Midbrain (tissue), 1 donor: Measurements from ENCODE around the gene TAF11L5.
"Not testable (repeated sequence)": the region's sequence is repeated elsewhere in the genome, so short reads cannot be mapped to it uniquely, and the experiment has no call there.

Source experiments
- DNase-seq: peaks from one replicate; lab custom pipeline; 2025; lab: John Stamatoyannopoulos, UW

The TAF11L5 gene

DNA sequence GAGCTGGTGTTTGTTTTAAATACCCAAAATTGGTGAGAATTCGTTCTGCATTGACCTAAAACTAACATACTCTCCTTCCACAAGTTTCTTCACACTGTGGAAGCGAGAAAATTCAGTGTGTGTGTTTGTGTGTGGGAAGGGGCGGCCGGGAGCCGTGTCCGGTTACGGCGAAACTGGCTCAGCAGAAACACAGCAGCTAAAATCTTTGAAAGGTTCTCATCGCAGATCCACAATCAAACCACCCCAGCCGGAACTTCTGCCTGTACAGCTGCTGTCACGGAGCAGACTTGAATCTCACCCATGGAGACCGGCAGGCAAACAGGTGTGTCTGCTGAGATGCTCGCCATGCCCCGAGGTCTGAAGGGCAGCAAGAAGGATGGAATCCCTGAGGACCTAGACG lies at the start of gene TAF11L5:
TSS of gene TAF11L5 (plus strand) at position 301 of the 400 bp plus-strand sequence.
- not testable (repeated sequence) for DNase-seq

DNA sequence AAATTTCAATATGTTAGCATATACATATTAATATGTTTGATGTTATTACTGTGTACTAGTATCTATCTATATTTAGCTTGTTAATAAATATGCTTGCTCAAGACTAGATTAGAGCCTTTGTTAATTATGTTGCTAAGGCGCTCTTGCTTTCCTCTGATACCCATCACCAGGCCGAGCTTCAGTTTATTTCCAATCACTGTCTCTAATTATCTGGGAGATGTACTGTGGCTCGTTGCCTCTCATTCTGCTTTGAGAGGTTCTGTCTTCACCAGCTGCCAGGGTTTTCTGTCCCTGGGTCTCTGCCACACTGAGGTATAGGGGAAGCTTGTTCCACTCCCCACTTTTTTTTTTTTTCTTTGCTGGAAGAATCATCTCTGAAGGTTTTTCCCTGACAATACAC lies 48.0 kb upstream of the TAF11L5 start:
- no peak for DNase-seq

DNA sequence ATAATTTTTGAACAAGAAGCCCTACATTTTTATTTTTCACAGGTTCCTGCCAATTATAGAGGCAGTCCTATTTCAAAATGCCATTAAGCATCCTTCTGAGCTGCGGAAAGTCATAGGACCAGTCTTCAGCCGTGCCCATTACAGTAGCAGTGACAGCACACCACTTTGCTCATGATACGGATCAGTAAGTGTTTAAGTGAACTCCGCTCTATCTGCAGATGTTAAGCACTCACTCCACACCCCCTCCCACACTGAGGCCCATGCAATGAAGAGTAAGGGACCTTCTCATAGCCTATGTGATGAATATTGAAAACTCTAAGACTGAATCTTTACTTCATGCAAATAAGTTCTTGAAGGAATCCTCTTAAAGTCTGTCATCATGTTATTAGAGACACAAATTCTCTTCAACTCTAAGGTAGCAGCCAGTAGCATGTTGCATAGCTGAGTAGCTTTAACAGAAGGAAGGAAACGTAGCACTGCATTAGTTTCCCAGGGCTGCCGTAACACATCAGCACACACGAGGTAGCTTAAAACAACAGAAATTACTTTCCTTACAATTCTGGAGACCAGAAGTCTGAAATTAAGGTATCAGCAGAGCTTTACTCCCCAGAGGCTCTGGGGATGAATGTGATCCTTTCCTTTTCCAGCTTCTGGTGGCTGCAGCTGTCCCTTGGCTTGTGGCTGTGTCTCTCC lies 47.3 kb upstream of the TAF11L5 start:
- no peak for DNase-seq

DNA sequence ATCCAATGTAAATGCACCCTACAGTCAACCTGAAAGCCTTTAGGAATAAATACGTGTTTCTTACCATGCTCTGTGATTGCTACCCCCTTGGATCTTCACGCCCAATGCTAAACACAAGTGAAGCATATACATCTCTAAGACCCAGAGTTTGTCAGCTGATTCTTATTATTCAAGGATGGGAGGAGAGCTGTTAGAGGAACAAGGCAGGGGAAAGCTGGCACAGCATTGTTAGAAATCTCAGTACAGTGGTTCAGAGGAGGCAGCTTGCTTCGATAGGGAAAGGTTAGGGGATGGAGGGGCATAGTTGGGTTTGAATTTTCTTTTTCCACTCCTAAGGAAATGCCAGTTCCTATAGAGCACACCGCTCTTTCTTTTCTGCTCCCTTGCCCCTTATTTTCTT lies 43.7 kb upstream of the TAF11L5 start:
- no peak for DNase-seq

DNA sequence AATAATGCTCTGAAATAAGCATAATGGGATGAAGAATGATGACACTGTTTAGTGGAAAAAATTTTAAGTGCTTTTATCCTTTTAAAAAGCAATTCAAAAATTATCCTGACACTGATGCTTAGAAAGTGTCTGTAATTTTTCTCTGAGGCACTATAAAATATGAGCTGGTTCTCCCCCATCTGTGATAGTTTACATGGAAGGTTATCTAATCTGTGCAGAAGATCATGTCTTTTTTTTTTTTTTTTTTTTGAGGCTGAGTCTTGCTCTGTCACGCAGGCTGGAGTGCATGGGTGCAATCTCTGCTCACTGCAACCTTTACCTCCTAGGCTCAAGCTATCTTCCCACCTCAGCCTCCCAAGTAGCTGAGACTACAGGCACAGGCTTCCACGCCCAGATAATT lies 42.2 kb upstream of the TAF11L5 start:
- DNase-seq: no peak

DNA sequence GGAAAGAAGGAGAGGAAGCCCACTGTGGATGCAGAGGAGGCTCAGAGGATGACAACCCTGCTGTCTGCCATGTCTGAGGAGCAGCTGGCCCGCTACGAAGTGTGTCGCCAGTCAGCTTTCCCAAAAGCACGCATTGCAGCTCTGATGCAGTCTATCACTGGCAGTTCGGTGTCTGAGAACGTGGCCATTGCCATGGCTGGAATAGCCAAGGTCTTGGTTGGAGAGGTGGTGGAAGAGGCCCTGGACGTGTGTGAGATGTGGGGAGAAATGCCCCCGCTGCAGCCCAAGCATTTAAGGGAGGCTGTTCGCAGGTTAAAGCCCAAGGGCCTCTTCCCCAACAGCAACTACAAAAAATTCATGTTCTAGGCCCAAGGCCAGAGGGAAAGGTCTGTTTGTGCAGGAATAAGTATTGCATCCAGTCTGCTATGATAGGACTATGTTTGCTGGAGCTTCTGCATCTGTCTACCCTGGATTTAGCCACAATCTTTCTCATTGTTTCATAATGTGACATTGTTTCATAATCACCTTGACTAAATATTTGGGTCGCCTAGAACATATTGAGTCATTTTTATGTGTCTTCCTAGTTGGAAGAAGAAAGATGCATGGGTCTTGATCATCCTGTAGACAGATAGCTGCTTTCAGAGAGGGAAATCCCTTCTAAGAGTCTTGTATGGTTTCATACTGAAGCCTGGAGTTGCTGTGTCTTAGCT lies 38.4 kb upstream of the TAF11L5 start:
- not testable (repeated sequence) for DNase-seq

DNA sequence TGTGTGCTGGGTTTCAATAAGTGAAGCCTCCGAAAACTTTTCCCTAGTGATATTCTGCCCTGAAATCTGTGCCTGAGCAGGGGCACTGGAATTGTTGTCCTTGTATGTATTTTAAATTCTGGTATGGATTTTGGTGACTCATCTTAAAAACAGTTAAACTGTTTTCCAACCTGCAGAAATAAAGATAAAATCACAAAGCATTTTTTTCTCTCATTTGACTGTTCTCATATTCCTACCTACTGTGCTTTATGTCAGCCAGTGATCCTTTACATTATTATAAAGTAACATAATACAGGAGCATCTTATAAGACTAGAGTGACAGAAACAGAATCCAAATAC lies 37.9 kb upstream of the TAF11L5 start:
- DNase-seq: no peak

DNA sequence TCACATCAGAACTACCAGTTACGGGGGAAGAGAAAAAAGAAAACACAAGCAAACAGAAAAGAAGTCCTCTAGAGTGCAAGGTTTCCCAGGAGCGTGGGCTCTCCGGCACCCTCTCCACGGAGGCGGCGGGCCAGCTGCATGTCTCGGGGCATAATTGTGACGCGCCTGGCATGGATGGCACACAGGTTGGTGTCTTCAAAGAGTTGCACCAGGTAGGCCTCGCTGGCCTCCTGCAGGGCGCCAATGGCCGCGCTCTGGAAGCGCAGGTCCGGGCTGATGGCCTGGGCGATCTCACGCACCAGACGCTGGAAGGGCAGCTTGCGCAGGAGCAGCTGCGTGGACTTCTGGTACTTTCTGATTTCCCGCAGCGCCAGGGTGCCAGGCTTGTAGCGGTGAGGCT lies 33.8 kb upstream of the TAF11L5 start:
- DNase-seq: not testable (repeated sequence)

DNA sequence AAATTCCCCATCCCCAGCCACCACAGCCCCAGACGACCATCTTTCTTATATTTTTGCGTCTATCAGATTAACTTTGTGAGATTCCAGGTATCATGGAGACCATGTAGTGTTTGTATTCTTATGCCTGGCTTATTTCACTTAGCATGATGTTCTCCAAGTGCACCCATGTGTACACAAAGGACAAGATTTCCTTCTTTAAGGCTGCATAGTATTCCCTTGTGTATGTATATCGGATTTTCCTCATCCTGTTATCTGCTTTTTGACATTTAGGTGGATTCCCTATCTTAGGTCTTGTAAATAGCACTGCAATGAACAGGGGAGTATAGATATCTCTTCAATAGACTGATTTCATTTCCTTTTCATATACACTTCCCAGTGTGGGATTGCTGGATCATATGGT lies 32.3 kb upstream of the TAF11L5 start:
- no peak for DNase-seq

DNA sequence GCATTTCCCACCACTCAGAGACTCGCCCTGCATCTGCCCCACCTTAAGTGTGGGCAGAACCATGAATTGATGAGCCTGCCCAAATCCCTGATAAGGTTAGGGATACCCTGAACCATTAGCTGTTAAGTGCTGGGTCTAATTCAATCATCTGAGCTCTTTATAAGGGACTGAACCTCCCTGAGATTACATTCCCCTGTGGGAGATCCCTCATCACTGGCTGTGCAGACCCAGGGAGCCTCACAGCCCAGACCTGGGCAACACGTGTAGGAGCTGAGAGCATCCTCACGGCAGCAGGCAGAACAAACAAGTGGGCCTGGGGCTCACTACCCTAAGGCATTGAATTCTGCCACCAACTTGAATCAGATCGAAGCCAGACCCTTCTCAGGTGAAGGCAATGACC lies 27.6 kb upstream of the TAF11L5 start:
- DNase-seq: no peak

DNA sequence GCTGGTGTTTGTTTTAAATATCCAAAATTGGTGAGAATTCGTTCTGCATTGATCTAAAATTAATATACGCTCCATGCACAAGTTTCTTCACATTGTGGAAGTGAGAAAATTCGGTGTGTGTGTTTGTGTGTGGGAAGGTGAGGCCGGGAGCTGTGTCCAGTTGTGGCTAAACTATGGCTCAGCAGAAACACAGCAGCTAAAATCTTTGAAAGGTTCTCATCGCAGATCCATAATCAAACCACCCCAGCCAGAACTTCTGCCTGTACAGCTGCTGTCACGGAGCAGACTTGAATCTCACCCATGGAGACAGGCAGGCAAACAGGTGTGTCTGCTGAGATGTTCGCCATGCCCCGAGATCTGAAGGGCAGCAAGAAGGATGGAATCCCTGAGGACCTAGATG lies 27.1 kb upstream of the TAF11L5 start, which contains the start of gene TAF11L2:
TSS of gene TAF11L2 (plus strand) at position 301 of the 400 bp plus-strand sequence.
- not testable (repeated sequence) for DNase-seq

DNA sequence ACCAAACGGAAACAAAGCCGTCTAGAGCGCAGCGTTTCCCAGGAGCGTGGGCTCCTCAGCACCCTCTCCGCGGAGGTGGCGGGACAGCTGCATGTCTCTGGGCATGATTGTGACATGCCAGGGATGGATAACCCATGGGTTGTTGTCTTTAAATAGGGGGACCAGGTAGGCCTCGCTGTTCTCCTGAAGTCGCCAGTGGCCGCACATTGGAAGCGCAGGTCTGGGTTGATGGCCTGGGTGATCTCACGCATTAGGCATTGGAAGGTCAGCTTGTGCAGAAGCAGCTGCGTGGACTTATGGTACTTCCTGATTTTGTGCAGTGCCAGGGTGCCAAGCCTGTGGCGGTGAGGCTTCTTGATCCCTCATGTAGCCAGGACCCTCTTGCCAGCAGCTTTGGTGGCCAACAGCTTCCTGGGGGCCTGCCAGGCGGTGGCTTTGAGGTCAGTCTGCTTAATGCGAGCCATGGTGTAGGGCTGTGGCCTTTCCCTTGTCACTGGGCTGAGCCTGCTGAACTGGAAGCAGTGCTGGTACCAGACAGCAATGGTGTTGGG lies 13.2 kb upstream of the TAF11L5 start:
- no peak for DNase-seq

DNA sequence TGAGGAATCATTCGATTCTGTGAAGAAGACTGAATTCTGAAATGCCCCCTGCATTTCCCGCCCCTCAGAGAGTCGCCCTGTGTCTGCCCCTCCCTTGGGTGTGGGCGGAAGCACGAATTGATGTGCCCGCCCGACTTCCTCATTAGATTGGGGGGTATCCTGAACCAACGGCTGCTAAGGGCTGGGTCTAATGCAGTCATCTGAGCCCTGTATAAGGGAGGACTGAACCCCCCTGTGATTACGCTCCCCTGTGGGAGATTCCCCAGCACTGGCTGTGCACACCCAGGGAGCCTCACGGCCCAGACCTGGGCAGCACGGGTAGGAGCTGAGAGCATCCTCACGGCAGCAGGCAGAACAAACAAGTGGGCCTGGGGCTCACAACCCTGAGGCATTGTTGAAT lies 7.5 kb upstream of the TAF11L5 start:
- DNase-seq: not testable (repeated sequence)

DNA sequence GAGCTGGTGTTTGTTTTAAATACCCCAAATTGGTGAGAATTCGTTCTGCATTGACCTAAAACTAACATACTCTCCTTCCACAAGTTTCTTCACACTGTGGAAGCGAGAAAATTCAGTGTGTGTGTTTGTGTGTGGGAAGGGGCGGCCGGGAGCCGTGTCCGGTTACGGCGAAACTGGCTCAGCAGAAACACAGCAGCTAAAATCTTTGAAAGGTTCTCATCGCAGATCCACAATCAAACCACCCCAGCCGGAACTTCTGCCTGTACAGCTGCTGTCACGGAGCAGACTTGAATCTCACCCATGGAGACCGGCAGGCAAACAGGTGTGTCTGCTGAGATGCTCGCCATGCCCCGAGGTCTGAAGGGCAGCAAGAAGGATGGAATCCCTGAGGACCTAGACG lies 7.0 kb upstream of the TAF11L5 start, which contains the start of gene TAF11L3:
TSS of gene TAF11L3 (plus strand) at position 301 of the 400 bp plus-strand sequence.
- DNase-seq: not testable (repeated sequence)

DNA sequence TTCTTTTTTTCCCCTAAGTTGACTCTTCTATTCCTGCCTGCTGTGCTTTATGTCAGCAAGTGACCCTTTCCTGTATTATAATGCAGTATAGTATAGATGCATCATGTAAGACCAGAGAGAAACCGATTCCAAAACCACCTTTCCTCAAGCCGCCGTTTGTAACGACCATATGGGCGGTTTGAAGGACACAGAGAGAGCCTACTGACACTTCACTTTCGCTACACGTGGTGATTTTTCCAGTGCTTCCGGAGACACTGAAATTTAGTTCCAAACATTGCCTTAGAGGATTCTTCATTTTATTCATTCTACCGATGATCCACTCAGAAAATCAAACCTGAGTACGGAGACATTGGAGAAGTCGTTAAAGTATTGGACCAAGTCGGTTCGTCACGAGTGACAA lies 5.5 kb upstream of the TAF11L5 start:
- DNase-seq: not testable (repeated sequence)

DNA sequence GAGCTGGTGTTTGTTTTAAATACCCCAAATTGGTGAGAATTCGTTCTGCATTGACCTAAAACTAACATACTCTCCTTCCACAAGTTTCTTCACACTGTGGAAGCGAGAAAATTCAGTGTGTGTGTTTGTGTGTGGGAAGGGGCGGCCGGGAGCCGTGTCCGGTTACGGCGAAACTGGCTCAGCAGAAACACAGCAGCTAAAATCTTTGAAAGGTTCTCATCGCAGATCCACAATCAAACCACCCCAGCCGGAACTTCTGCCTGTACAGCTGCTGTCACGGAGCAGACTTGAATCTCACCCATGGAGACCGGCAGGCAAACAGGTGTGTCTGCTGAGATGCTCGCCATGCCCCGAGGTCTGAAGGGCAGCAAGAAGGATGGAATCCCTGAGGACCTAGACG lies 3.5 kb upstream of the TAF11L5 start, which contains the start of gene TAF11L4:
TSS of gene TAF11L4 (plus strand) at position 301 of the 400 bp plus-strand sequence.
- DNase-seq: not testable (repeated sequence)

DNA sequence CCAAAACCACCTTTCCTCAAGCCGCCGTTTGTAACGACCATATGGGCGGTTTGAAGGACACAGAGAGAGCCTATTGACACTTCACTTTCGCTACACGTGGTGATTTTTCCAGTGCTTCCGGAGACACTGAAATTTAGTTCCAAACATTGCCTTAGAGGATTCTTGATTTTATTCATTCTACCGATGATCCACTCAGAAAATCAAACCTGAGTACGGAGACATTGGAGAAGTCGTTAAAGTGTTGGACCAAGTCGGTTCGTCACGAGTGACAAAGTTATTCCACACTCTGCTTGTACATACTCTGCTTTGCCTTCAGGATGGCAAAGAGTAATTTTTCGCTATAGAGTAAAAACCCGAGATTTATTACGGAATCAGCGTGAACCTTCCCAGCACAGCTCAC lies 1.5 kb downstream of the TAF11L5 start:
- DNase-seq: not testable (repeated sequence)

DNA sequence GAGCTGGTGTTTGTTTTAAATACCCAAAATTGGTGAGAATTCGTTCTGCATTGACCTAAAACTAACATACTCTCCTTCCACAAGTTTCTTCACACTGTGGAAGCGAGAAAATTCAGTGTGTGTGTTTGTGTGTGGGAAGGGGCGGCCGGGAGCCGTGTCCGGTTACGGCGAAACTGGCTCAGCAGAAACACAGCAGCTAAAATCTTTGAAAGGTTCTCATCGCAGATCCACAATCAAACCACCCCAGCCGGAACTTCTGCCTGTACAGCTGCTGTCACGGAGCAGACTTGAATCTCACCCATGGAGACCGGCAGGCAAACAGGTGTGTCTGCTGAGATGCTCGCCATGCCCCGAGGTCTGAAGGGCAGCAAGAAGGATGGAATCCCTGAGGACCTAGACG lies 3.3 kb downstream of the TAF11L5 start, which contains the start of gene TAF11L6:
TSS of gene TAF11L6 (plus strand) at position 301 of the 400 bp plus-strand sequence.
- not testable (repeated sequence) for DNase-seq
